ENCODE measurements around the gene LAMC2.
A peak's percentile ranks its signal among the peaks of the same experiment; 100 is the strongest.

Gene LAMC2

DNA sequence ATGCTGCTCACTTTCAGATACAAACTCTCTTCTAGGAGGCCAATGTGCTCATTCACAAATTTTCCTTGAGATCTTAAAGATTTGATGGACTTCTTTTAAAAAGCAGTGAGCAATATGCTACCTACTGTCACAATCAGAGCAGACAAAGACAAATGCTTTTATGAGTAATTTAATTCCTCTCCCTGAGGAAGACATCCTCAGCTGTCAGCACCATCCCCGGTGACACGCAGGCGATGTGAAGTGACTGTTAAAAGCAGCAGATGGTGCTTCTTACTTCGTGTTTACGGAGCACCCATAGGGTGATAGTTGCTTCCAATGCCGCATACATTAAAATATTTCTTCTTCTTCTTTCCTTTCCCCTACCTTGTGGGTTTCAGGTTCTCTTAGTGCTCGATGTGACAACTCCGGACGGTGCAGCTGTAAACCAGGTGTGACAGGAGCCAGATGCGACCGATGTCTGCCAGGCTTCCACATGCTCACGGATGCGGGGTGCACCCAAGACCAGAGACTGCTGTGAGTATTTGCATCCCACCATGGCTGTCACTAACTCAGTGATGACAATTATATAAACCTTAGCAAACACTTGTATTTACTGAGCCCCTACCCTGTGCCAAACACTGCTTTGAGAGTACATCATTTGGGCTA is 29.1 kb downstream of the LAMC2 start:
- no peak for DNase-seq

DNA sequence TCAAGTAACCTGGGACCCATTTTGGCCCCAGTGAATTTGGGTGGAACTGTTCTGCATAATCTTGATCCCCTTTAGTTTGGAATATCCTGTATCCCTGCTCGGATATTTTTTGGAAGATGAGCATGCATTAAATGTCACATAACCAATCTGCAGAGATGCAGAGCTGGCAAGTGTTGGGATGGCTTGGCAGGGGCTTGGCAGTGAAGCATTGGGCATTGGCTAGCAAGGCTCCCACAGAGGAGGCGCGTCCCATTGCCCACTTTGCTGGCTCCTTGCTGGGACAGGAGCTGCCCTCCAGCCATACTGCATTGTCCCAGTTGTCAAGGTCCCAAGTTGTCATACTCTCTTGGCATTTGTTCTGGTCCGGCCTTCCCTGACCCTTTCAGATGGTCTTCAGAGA is 29.9 kb downstream of the LAMC2 start:
- no peak for DNase-seq

DNA sequence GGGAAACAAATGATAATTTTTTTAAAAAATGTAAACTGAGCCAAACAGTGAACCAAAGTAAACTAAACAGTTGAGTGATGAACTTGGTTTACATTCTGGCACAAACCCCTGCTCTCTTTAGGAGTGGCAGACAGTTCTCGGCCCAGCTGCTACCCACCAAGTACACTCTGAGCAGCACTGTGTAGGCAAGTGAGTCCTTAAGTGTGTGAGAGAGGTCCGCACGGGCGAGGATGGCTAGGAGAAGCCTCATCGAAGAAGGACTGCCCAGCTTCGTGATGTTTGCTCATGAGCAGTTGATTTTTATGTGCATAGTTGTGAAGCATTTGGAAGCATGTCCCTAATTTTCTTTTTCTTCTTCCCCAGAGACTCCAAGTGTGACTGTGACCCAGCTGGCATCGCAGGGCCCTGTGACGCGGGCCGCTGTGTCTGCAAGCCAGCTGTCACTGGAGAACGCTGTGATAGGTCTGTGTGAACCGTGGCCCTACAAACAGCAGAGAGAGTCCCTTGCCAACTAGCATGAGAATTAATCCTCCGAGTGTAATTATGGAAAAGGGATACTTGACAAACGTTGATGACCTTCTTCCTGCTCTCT is 32.1 kb downstream of the LAMC2 start:
- DNase-seq, result no peak

DNA sequence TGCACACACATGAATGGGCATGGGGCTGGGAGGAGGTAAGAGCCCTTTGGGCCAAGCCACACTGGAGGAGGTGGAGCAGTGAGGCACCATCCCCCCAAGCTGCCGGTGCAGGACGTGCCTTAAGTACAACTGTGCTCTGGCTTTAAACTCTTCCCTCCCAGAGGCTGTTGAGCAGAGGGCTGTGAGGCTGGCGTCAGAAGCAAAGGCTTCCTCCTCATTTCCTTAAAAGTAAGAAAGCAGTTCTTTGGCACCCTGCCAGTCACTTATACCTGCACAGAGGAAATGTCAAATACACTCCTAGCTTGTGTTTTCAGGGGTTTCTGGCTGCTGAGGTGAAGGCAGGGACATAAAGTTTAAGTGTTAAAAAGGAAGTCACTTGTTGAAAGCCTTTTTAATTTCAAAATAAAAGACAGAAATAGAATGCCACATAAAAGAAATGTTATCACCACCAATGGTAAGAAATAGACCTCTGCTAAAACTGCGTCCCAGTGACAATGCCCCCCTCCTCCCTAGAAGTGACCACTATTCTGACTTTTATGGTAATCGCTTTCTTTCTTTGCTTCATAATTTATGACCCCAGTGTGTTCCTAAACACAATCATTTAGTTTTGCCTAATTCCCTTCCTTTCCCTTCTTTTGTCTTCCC is 33.0 kb downstream of the LAMC2 start:
- DNase-seq, result peak; percentile 51 to 60

DNA sequence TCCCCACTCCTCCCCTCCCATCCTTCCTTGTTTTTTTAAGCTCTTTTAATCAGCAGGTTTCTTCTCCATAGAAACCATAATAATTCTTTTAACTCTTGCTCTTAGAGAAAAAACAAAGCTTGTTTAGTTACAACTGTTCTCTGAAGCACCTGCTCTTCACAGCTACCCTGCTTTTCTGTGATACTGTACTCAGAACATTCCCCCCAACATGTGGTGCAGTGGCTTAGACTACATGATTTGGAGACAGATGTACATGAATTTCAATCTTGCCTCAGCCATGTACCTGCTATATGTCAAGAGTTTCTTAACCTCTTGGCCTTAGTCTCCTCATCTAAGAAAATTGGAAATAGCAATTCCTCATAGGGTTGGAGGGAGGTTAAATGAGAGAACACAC is 33.5 kb downstream of the LAMC2 start:
- no peak for DNase-seq

DNA sequence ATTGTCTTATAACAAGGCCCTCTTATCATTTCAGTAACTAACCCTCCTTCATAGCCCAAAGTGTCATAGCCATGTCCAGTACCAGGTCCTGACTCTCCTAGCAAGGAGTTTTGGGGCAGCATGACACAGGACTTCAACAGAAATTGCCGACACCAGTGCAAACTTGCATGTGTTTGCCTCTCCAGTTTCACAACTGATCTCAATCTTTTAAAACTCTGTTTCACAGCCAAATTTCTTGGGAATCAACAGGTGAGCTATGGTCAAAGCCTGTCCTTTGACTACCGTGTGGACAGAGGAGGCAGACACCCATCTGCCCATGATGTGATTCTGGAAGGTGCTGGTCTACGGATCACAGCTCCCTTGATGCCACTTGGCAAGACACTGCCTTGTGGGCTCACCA is 36.8 kb downstream of the LAMC2 start:
- no peak for DNase-seq

DNA sequence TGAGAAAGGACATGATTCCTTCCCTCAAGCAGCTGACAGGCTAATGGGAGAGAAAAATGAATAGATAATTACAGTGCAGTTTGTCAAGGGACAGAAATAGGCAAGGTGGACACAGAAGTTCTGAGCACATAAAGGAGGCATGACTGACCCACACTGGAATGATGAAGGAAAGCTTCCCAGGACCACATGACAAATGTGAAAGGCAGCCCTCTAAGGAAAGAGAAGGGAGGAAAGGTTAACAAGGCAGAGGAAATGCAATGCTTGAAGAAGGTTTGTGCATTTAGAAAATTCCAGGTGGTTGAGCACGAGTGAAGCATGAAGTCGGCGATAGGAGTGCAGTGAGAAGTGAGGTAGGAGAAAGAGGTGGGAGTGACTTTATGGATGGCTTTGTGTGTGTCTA is 37.4 kb downstream of the LAMC2 start:
- DNase-seq, result no peak

DNA sequence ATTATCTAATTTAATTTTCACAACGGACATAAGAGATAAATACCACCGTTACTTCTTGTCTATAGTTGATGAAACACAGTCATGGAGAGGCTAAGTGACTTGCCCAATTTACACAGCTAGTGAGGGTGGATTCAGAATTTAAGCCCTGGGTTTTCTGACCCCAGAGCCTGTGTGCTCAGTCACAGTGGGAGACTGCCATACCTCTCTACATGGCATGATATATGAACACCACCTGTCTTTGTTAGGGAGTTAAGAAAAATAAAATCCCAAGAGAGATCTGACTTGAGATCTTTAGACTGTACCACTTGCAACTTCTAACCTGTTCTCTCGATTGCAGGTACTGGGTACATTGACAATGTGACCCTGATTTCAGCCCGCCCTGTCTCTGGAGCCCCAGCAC is 40.3 kb downstream of the LAMC2 start:
- no peak for DNase-seq

DNA sequence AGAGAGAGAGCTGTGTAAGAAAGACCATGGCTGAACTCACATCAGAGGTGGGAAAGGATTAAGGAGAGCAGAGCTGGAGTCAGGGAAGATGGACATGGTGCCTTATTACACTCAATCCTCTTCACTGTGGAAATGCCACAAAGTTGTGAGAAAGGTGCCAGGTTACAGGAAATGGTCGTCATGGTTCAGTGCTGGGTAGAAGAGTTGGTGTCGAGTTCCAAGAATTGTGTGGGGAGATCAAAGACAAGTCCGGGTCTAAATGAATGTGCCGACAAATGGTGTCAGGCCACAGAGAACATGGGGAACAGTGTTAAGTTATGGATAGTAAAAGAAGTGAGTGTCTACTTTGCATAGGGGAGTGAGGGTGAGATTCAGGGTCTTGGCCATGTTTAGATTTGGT is 40.9 kb downstream of the LAMC2 start:
- no peak for DNase-seq

DNA sequence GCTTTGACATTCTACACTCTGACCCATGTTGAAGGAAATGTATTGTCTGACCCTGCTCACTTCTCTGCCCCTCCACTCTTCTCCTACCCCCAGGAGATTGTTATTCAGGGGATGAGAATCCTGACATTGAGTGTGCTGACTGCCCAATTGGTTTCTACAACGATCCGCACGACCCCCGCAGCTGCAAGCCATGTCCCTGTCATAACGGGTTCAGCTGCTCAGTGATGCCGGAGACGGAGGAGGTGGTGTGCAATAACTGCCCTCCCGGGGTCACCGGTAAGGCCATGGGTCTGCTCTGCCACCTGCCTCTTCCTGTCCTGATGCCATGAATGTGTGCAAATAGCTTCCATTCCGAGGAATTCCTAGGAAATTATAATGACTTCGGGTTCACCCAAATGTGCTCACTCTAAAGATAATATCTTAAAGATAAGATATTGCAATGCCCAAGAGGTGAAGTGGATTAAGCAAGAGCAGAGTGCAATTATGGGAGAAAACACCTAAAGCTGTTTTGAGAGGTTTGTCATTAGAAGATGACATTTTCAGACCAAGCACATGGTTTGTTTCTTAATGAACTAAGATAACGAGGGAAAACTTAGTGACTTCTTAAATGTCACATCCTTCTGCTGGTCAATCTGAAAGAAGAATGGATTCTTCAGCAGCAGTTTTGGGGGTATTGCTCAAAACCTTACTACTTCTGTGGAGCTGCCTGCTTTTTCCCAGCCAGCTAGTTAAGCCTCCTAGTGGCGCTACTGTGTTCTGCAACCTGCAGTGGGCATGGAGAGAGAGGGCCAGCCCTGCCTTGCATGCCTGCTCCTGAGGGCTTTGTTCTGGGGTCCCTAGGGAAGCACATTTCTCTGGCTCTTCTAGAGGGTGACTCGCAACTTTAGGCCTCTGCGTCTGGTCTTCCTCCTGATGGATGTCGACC is 41.6 kb downstream of the LAMC2 start:
- peak; percentile 4 to 21 for DNase-seq

DNA sequence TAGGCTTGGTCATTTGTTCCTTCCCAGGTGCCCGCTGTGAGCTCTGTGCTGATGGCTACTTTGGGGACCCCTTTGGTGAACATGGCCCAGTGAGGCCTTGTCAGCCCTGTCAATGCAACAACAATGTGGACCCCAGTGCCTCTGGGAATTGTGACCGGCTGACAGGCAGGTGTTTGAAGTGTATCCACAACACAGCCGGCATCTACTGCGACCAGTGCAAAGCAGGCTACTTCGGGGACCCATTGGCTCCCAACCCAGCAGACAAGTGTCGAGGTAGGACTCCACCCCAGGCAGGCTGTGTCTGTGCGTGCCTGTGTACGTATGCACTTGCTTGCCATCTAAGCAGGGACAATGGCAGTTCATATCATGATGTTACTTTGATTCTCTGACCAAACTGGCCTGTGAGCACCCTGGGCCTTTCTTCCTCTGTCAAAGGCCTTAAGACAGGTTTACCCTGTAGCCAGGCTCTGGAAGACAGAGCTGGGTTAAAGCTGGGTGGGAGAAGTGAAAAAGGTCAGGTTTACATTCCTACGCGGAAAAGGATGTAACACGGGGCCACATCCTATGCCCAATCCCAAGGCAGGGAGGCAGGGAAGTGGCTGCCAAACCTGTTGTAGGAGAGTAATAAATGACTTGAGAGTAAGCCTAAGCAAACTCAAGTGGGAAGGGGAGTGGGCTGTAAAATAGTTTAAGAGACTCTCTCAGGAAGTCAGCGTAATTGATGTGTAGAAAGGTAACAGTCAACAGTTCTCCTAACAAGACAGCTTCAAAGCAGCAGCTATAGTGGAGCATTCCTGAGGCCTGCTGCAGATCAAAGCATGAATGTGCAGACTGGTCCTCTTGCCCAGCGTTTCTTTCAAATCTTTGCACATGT is 42.5 kb downstream of the LAMC2 start:
- DNase-seq, result no peak

DNA sequence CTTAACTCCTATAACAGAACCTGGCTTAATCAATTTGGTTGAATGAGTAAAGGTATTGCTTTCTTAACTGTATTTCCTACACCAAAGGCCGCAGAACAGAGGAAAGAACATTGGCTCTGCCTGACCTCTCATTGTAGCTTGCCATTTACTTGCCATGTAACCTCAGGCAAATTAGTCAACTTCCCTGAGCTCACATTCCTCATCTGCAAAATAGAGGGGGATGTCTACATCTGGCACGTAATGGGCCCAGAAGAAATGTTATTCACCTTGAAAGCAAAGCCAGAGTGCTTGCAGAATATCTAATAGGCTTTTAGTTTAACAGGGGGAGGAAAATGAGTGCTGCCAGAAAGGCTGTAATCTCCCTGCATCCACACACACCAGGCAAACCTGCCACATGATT is 44.3 kb downstream of the LAMC2 start:
- no peak for DNase-seq

DNA sequence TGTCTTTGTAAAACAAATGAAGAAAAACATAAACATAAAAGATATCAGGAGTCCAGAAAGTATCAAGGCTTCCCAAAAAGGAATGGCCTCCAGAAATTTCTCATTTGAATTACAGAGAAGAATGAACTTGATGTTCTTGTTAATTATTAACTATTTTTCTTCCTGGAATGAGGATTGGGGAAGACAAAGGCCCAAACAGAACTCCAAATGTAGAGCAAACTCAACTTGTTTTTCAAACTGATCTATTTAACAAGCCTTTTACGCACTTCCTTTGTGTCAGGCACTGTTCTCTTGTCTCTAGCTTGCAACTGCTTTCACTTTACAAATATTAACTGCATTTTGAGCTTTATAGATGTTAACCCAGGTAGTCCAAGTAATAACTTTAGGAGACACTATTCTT is 45.5 kb downstream of the LAMC2 start:
- no peak for DNase-seq

DNA sequence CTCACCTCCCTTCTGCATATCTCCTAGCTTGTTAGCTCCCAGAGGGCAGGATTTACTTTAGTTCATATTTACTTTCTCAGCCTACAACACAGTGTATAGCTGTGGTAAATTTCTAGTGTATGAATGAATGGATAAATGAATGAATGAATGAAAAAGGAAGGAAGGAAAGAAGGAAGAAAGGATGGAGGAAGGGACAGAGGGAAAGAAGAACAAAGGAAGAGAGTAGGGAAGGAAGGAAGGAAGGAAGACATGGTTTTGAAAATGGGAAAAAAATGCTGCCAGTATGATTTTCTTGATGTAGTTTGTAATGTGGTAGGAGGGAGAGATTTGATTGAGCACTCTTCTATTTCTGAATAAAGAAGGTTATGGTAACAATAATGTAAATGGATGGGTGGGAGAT is 47.0 kb downstream of the LAMC2 start:
- DNase-seq, result no peak

DNA sequence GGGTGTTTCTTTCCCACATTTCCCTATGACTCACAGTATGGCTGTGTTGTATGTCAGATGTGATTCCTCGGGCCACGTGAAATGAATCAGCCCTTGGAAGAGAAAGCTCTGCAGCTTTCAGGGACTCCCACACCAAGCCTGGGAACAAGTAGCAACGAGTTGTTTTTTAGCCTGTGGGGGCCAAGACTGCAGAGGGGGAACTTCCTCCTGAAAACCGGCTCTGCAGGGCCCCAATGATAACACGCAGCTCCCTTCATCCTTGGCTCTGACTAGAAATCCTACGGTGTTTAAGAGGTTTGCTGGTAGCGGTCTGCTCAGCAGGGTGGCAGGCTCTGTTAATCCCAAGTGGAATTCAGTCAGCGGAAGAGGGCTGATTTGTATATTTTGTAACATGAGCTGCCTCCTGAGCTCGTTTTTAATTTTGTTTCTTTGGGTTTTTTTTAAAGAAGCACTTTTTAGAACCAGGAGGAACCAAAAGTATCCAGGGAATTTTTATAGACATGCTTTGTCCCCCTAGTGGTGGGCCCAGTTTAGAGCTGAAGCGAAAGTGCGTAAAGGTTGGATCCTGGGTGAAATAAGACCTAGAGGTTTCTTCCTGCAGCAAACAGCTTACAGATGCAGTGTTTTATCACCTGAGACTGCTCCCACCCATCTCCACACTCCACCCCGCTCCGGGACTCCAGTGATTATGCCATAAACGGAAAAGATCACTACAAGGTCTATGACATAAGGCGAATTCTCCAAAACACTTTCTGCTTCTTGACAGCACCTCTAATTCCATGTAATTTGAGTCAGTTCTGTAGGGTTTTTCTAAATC is 48.8 kb downstream of the LAMC2 start:
- no peak for DNase-seq

DNA sequence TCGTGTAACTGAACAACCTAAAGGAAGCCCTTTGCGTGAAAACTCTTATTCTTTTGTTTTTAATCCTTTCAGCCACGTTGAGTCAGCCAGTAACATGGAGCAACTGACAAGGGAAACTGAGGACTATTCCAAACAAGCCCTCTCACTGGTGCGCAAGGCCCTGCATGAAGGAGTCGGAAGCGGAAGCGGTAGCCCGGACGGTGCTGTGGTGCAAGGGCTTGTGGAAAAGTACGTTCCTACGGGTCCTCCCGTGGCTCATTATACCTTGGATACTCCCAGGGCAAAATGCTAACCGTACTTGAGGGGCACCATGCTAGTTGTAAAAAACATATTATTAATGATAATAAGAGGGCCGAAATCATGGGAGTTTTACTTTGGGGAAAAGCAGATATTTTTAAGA is 49.4 kb downstream of the LAMC2 start:
- no peak for DNase-seq

DNA sequence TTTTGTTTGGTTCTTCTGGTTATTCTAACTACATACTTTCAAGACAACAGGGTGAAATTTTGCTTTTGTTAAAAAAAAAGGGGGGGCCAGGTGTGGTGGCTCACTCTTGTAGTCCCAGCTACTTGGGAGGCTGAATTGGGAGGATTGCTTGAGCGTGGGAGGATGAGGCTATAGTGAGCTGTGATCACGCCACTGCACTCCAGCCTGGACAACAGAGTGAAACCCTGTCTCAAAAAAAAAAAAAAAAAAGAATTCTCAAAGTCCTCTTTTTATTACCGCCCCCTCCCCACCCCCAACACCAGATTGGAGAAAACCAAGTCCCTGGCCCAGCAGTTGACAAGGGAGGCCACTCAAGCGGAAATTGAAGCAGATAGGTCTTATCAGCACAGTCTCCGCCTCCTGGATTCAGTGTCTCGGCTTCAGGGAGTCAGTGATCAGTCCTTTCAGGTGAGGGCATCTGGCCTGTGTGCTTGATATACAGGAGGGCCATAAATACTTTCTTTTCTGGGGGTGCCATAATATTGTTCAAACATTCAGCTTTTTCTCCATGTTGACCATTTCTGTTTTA is 50.2 kb downstream of the LAMC2 start:
- no peak for DNase-seq

DNA sequence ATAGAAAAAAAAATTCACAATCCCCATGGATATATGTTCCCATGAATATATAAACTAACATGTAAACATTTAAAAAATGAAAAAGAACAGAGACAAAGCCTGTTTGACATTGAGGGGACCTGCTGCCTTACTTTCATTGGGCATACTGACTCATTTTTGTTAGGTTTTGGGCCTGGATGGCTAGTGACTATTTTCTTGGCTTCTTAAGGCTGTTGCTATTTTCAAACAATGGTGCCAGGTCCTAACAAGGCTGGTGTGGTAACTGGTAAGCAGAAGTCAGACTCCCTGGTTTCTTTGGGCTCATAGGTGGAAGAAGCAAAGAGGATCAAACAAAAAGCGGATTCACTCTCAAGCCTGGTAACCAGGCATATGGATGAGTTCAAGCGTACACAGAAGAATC is 51.0 kb downstream of the LAMC2 start:
- DNase-seq, result no peak

DNA sequence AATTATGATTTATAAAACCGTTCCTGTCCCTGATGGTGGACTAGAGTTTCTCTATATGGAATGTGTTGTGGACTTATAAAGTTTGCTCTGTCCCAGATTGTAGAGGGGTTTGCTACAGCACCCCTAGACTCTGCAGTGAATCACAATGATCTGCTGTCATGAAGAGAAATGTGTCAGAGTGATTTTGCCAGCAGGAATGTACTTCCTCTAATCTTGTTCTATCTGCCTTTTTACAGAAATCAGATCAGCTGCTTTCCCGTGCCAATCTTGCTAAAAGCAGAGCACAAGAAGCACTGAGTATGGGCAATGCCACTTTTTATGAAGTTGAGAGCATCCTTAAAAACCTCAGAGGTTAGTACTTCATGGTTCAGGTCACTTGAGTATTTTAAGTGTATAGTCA is 52.0 kb downstream of the LAMC2 start:
- no peak for DNase-seq

DNA sequence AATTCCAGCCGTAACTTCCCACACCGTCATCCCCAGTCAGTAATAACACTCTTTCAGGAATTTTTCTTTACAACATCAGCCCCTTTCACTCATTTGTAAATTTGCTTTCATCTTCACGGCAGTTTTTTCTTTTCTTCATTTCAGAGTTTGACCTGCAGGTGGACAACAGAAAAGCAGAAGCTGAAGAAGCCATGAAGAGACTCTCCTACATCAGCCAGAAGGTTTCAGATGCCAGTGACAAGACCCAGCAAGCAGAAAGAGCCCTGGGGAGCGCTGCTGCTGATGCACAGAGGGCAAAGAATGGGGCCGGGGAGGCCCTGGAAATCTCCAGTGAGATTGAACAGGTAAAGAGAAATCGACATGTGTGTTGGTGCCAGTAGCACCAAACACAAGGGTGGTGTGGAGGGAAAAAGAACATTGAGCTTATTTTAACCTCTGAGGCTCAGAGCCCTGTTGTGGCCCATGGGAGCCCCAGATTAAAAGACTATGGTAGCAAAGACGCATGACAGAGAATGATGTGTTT is 53.2 kb downstream of the LAMC2 start:
- no peak for DNase-seq
